GM19193 (cell line): ENCODE data around the gene MADCAM1.

Source experiments
- POLR2A ChIP-seq: IDR thresholded peaks from 4 replicates; pipeline ENCODE4 v1.6.1; 2011; ENCODE audit not compliant: insufficient read depth, insufficient read length; ENCODE audit errors: extremely low read depth

Gene MADCAM1

GRCh38 chr19:496112-496665 lies at the start of gene MADCAM1:
Gene MADCAM1 (plus strand): TSS chr19:496486. CDS start chr19:496500, 14 bp downstream.
- no peak for TF ChIP-seq POLR2A

GRCh38 chr19:447064-447426 lies 49.2 kb upstream of the MADCAM1 start:
- TF ChIP-seq POLR2A: no peak

- no peak for TF ChIP-seq POLR2A
These were observed 48.3 kb upstream of the MADCAM1 start for GRCh38 chr19:447816-448560.

GRCh38 chr19:449916-450315 lies 46.4 kb upstream of the MADCAM1 start:
- no peak for TF ChIP-seq POLR2A

GRCh38 chr19:452829-453228 lies 43.5 kb upstream of the MADCAM1 start:
- TF ChIP-seq POLR2A: no peak

GRCh38 chr19:453606-454005 lies 42.7 kb upstream of the MADCAM1 start:
- TF ChIP-seq POLR2A: no peak

- TF ChIP-seq POLR2A: no peak
These were observed 41.1 kb upstream of the MADCAM1 start for GRCh38 chr19:455031-455705.

- TF ChIP-seq POLR2A: no peak
These were observed 40.3 kb upstream of the MADCAM1 start for GRCh38 chr19:455851-456546.

- TF ChIP-seq POLR2A: no peak
These were observed 39.7 kb upstream of the MADCAM1 start for GRCh38 chr19:456547-457110.

- no peak for TF ChIP-seq POLR2A
These were observed 38.6 kb upstream of the MADCAM1 start for GRCh38 chr19:457636-458035.

GRCh38 chr19:458091-459042 lies 37.9 kb upstream of the MADCAM1 start:
- no peak for TF ChIP-seq POLR2A

GRCh38 chr19:459724-460511 lies 36.4 kb upstream of the MADCAM1 start:
- TF ChIP-seq POLR2A: no peak

GRCh38 chr19:460877-461720 lies 35.2 kb upstream of the MADCAM1 start, which contains the start of gene SHC2:
Gene SHC2 (minus strand): TSS chr19:461033. CDS start chr19:460996, 37 bp downstream.
- no peak for TF ChIP-seq POLR2A
